Measurements from ENCODE around the gene MCOLN1. TPM values are rescaled to one million over a fixed set of nuclear protein-coding genes. Genes with fewer than 3 reads are reported as not detected.

Gene MCOLN1
- total and polyA plus RNA-seq, 9 of the 15 experiments (the other 6 are each of a cell fraction or from before 2014, with no cell fraction given) = 0.25 to 15.4 (median 7.1) TPM

DNA sequence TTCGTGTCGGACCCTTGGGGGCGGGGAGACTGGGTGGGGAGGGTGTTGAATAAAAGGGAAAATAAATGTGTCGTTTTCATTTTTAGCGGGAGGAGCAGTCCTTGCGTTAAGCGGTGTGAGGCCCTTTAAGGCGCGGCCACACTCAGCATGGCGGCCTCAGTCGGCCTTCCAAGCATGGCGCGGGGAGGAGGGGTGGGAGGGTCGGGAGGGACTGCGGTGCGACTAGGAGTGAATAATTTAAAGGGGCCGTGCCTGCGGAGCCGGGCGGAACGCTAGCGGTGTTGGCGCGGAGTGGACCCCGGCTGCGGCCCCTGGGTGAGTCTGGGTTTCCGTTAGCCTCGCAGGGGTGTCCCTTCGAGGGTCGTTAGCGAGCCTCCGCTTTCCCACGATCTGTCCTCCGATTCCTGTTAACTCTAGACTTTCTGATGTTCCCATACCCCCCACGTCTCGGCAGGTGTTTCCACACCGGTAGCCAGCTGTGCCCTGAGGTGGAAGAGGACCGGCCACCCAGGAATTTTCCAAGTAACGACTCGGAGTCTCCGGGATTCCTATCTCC is 11.6 kb downstream of the MCOLN1 start (continued):
- TF ChIP-seq, protein P1, sequence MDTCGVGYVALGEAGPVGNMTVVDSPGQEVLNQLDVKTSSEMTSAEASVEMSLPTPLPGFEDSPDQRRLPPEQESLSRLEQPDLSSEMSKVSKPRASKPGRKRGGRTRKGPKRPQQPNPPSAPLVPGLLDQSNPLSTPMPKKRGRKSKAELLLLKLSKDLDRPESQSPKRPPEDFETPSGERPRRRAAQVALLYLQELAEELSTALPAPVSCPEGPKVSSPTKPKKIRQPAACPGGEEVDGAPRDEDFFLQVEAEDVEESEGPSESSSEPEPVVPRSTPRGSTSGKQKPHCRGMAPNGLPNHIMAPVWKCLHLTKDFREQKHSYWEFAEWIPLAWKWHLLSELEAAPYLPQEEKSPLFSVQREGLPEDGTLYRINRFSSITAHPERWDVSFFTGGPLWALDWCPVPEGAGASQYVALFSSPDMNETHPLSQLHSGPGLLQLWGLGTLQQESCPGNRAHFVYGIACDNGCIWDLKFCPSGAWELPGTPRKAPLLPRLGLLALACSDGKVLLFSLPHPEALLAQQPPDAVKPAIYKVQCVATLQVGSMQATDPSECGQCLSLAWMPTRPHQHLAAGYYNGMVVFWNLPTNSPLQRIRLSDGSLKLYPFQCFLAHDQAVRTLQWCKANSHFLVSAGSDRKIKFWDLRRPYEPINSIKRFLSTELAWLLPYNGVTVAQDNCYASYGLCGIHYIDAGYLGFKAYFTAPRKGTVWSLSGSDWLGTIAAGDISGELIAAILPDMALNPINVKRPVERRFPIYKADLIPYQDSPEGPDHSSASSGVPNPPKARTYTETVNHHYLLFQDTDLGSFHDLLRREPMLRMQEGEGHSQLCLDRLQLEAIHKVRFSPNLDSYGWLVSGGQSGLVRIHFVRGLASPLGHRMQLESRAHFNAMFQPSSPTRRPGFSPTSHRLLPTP (IDR thresholded peaks at IDR 0.05; ENCODE audit: borderline replicate concordance, extremely low read depth, insufficient read length) = no peak
- TF ChIP-seq ZFX (CRISPR knock-in tag; IDR thresholded peaks at IDR 0.05) = peak; percentile 41
- TF ChIP-seq, protein P2, sequence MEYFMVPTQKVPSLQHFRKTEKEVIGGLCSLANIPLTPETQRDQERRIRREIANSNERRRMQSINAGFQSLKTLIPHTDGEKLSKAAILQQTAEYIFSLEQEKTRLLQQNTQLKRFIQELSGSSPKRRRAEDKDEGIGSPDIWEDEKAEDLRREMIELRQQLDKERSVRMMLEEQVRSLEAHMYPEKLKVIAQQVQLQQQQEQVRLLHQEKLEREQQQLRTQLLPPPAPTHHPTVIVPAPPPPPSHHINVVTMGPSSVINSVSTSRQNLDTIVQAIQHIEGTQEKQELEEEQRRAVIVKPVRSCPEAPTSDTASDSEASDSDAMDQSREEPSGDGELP (CRISPR knock-in tag; IDR thresholded peaks at IDR 0.05; ENCODE audit: borderline replicate concordance) = 0 out of 2 replicates have a peak, but pooled peaks have one; percentile 31
- TF ChIP-seq PHB (CRISPR knock-in tag; IDR thresholded peaks at IDR 0.05) = no peak
- TF ChIP-seq, protein P3, sequence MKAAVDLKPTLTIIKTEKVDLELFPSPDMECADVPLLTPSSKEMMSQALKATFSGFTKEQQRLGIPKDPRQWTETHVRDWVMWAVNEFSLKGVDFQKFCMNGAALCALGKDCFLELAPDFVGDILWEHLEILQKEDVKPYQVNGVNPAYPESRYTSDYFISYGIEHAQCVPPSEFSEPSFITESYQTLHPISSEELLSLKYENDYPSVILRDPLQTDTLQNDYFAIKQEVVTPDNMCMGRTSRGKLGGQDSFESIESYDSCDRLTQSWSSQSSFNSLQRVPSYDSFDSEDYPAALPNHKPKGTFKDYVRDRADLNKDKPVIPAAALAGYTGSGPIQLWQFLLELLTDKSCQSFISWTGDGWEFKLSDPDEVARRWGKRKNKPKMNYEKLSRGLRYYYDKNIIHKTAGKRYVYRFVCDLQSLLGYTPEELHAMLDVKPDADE (conservative IDR thresholded peaks at IDR 0.05; ENCODE audit: control insufficient read depth, low read depth, low read length) = 0 out of 2 replicates have a peak, but pooled peaks have one; percentile 59
- TF ChIP-seq, protein P4, sequence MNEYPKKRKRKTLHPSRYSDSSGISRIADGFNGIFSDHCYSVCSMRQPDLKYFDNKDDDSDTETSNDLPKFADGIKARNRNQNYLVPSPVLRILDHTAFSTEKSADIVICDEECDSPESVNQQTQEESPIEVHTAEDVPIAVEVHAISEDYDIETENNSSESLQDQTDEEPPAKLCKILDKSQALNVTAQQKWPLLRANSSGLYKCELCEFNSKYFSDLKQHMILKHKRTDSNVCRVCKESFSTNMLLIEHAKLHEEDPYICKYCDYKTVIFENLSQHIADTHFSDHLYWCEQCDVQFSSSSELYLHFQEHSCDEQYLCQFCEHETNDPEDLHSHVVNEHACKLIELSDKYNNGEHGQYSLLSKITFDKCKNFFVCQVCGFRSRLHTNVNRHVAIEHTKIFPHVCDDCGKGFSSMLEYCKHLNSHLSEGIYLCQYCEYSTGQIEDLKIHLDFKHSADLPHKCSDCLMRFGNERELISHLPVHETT (CRISPR knock-in tag; conservative IDR thresholded peaks at IDR 0.05 in 1 of 2, IDR thresholded peaks at IDR 0.05 in 1 of 2) = peak in 1 of 2 experiments; percentile 58; a peak in 1 of 4 replicates
- TF ChIP-seq POLR2AphosphoS5 (IDR thresholded peaks at IDR 0.05; ENCODE audit: control insufficient read depth, insufficient read depth, low read depth, low read length) = peak; percentile 55; the same call in 1 of the 2 replicates
- TF ChIP-seq, protein P5, sequence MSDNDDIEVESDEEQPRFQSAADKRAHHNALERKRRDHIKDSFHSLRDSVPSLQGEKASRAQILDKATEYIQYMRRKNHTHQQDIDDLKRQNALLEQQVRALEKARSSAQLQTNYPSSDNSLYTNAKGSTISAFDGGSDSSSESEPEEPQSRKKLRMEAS (CRISPR knock-in tag; IDR thresholded peaks at IDR 0.05) = no peak
- TF ChIP-seq, protein P6, sequence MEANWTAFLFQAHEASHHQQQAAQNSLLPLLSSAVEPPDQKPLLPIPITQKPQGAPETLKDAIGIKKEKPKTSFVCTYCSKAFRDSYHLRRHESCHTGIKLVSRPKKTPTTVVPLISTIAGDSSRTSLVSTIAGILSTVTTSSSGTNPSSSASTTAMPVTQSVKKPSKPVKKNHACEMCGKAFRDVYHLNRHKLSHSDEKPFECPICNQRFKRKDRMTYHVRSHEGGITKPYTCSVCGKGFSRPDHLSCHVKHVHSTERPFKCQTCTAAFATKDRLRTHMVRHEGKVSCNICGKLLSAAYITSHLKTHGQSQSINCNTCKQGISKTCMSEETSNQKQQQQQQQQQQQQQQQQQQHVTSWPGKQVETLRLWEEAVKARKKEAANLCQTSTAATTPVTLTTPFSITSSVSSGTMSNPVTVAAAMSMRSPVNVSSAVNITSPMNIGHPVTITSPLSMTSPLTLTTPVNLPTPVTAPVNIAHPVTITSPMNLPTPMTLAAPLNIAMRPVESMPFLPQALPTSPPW (CRISPR knock-in tag; IDR thresholded peaks at IDR 0.05) = peak; percentile 91
- TF ChIP-seq, protein P7, sequence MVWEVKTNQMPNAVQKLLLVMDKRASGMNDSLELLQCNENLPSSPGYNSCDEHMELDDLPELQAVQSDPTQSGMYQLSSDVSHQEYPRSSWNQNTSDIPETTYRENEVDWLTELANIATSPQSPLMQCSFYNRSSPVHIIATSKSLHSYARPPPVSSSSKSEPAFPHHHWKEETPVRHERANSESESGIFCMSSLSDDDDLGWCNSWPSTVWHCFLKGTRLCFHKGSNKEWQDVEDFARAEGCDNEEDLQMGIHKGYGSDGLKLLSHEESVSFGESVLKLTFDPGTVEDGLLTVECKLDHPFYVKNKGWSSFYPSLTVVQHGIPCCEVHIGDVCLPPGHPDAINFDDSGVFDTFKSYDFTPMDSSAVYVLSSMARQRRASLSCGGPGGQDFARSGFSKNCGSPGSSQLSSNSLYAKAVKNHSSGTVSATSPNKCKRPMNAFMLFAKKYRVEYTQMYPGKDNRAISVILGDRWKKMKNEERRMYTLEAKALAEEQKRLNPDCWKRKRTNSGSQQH (CRISPR knock-in tag; IDR thresholded peaks at IDR 0.05) = no peak
- no peak for TF ChIP-seq TCFL5 (CRISPR knock-in tag; conservative IDR thresholded peaks at IDR 0.05)
- TF ChIP-seq CREM (IDR thresholded peaks at IDR 0.05; ENCODE audit: low read depth) = peak; percentile 65; the same call in 1 of the 2 replicates
- no peak for TF ChIP-seq SAP30 (IDR thresholded peaks at IDR 0.05; ENCODE audit: borderline replicate concordance, insufficient read depth, low read depth, low read length, poor library complexity, severe bottlenecking)
- no peak for TF ChIP-seq ZFP36 (IDR thresholded peaks at IDR 0.05; ENCODE audit: low read depth, low read length, partially characterized antibody)
- peak; percentile 74; the same call in 1 of the 2 replicates for TF ChIP-seq ZNF197 (CRISPR knock-in tag; IDR thresholded peaks at IDR 0.05; ENCODE audit: low read depth)

Data from K562 (cell line).